Bone marrow (tissue), 2 donors: ENCODE data around the gene ADAM19.

ENCODE experiments used
- DNase-seq, 2 donors: peaks; one replicate each; lab custom pipeline; 2025; lab: John Stamatoyannopoulos, UW

ADAM19 gene

DNA sequence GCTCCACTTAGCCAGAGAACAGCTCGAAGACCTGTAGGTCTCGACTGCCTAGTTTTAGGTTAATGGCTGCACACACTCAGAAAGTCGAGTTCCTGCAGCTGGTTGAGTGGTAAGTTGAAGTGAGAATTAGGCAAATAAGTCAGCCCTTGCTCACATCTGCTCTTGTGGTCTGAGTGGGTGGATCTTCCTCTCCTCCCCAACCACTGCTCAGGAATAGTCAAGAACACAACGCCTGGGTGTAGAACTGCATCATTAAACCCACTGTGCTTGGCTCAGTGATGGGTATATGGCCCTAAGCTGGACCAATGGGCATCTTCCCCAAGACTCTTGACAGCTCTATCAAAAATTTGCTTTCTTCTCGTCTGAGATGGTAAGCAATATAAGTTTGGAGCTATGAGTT is 20.9 kb upstream of the ADAM19 start:
- DNase-seq, result no peak

DNA sequence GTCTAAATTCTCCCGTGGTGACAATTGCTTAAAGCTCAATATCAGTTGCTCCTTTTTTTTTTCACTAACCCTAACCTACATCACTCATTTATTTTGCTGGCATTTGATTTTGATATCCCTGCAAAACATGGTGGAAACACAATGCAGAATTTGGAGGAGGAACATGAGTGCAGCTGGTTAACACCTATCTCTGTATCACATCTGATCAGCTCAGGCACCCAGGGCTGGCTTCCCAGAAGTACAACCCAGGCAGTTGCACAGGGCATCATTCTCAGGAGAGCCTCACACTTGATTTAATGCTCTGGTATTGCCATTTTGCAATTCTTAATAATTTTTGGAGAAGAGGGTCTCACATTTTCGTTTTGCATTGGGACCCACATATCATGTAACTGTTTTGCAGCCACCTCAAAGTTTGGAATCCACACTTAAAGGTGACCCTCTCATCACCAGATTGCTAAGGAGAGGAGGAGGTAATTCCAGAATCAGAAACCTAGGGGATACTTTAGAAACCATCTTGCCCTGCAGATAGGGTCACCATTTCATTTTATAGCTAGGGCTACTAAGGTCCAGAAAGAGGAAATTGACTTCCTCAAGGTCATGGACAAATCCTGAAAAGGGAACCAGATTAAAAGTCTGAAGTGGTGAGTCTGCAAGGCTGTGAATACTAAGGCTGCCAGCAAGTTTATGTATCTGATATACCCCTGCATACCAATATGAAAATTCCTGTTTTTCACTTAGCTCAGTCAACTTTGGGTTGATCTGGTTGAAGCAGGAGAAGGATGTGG is 19.3 kb upstream of the ADAM19 start:
- no peak for DNase-seq

DNA sequence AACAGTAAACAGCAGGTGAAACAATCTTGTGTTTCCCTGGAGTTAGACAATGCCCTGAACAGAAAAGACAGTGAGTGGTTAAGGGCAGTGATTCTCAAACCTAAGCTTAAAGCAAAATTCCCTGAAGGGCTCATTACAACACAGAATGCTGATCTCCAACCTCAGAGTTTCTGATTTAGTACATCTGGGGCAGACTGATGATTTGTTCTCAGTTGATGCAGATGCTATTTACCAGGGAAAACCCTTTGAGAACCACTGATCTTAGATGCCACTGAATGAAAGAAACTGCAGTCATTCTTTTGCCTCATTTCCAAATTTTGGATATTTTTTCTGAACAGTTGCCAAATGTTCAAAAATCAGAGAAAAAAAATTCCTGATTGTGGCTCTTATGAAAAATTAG is 18.7 kb upstream of the ADAM19 start:
- no peak for DNase-seq

- no peak for DNase-seq
These were observed 17.6 kb upstream of the ADAM19 start for GRCh38 chr5:157593052-157593757.

GRCh38 chr5:157592594-157592993 is 17.0 kb upstream of the ADAM19 start:
- DNase-seq, result no peak

GRCh38 chr5:157590478-157590877 is 14.9 kb upstream of the ADAM19 start:
- no peak for DNase-seq

DNA sequence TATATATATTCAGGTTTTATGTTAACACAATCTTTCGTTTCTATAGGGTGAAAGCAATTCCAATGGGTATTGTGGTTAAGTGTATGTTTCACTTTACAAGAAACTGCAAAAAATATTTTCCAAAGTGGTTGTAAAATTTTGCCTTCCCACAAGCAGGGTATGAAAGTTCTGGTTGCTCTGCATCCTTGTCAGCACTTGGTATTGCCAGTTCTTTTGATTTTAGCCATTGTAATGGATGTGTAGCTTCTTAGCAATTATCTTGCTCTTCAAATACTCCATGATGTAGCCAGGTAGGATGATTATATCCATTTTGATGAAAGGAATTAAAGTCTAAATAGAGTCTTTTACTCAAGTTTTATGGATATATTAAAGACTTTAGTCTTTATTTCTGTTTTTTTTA is 9.1 kb upstream of the ADAM19 start:
- DNase-seq, result no peak

GRCh38 chr5:157582731-157583620 is 7.4 kb upstream of the ADAM19 start:
- DNase-seq, result no peak

GRCh38 chr5:157581901-157582300 is 6.3 kb upstream of the ADAM19 start:
- no peak for DNase-seq

DNA sequence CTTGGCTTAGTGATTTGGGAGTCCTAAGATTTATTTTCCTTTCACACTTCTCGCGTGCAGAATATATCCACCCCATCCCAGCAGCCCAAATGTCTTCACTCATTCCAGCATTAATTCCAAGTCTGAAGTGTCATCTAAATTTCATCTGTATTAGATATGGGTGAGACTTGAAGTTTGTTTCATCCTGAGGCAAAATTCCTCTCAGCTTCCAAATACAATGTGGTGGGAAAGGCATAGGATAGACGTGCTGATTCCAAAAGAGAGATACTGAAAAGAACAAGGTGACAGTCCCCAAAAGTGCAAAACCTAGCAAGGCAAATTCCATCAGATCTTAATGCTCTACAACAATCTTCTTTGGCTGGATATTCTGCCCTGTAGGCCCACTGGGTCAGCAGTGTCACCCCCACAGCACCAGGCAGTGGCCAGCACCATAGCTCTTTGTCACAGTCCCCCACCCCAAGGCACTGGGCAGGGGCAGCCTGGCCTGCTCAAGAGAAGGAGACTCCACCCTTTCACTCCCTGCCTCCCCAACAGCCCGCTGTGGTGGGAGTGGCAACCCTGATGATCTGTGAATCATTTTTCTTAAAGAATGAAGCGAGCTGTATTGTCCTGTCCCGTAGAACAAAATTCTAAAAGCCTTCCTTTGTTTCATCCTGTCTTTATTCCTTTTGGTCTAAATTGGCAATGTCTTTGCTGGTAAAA is 2.7 kb upstream of the ADAM19 start:
- DNase-seq, result no peak

- no peak for DNase-seq
These were observed 1.1 kb upstream of the ADAM19 start for GRCh38 chr5:157576678-157577077.

DNA sequence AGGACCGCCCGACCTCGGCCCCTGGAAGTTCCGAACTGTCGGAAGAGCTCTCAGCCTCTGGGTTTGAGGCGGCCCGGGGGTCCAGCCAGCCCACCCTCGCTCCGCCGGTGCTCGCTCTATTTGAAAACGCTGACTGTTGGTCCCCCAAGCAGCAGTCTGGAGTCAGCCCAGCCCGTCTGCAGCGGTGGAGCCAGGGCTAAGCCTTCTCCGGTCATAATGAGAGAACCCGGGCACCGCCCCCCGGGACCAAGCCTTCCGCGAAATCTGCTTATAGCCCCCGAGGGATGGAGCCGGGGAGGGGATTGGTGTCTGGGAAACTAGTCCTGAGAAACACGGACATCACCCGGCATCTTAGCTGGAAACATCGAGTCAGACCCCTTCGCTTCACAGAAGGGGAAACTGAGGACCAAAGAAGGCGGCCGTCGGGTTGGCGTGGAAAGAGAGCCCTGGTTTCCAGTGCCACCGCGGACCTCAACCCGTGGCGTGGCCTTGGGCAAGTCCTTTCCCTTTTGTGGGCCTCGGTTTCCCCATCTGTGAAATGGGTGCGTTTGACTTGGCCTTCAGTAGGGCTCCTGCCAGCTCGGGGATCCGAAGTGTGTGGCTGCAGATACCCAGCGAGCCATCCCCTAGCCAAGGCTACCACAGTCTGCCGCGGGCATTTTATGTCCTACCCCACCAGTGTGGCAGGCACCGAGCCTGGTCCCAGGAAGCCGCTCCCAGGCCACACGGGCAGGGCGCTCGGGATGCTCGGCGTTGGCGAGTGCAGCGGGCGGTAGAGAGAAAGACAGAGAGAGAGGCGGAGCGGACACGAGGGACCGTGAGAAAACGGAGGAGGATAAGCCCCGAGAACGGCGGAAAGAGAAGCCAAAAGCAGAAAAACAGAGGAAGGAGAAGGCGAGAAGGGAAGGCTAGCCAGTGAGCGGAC is 857 bp downstream of the ADAM19 start:
- no peak for DNase-seq

DNA sequence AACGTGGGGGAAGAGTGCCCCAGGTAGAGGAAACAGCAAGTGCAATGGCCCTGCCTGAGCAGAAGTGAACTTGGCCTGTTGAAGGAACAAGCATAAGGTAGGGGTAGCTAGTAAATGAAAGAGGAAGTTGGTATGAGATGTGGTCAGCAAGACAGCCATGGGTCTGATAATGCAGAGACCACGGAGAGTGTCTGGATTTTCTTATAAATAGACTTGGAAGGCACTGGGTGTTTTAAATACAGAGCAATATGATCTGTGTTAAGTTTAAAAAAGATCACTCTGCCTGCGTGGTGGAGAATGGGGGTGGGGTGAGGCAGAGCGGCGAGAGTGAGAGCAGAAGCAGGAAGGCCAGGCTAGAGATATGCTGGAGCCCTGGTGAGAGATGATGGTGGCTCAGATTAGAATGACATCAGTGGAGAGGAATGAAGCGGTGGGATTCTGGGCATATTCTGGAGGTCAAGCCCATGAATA is 4.2 kb downstream of the ADAM19 start:
- no peak for DNase-seq

GRCh38 chr5:157570531-157571200 is 4.9 kb downstream of the ADAM19 start:
- DNase-seq, result no peak

- DNase-seq, result no peak
These were observed 6.9 kb downstream of the ADAM19 start for GRCh38 chr5:157568720-157569119.

- DNase-seq, result no peak
These were observed 7.4 kb downstream of the ADAM19 start for GRCh38 chr5:157568222-157568621.

GRCh38 chr5:157566902-157567489 is 8.6 kb downstream of the ADAM19 start:
- DNase-seq, result peak in 1 of 2 donors; percentile 22

DNA sequence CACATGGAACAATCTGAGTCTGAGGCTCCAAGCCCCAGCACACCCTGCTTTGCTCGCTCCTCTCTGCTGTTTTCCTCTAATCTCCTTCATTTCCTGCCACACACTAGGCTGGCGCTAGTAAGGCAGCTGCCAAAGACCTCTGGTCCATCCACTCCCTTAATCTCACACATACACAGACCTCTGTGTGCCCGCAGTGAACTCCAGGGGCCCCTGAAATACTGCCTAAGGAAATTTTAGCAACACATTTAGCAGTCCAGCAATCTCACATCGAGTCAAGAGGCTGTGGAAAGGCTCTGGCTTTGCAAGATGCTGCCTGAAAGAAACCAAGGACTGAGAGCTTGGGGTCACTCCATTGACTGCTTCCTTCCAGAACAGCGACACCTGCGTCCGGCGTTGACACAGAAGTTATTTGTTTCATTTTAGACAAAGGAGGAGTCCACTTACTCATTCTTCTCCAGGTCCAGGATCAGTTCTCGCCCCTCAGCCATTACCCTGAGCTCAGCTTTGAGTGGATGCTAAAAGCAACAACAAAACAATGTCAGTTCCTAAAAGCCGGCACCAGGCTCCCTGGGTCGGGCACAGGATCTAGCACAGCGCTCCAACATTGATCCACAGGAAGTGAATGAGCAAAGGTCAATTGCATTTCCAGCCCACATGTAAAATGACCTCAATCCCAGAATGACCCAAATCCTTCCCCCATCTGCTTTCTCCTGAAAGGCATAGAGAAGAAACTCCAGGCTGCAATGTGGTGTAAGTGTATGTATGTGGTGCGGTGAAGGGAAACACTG is 11.5 kb downstream of the ADAM19 start:
- no peak for DNase-seq

DNA sequence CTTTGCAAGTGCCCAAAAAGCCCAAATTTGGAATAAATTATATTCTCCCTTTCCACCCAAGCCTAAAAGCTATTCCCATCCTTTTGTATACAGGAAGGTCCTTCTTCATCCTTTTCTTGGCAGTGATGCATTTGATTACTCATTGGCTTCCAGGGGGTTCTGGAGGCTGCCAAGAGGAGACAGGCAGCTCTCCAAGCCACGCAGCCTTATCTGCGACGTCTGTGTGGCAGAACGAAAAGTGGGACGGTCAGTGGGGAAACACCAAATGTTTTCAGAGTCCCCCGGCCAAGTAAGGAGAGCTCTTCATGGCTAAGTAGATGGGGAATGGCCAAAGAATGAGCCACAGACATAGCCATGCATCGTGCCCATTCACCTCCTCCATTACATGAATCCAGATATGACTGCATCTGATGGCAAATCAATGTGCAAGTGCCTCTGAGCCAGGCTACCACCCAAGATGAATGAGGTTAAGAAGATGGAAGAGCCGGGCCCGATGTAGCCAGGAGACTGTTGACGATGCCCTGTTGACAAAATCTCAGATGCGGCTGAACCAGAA is 12.1 kb downstream of the ADAM19 start:
- DNase-seq, result no peak
